DMS153 treated with DMSO at 0.1 percent for 48 hours (cell line): ENCODE data around the gene HABP4.

Experiments used
- DNase-seq: peaks from one replicate; lab custom pipeline; 2025; ENCODE audit not compliant: unreplicated experiment; lab: John Stamatoyannopoulos, UW

The HABP4 gene, protein sequence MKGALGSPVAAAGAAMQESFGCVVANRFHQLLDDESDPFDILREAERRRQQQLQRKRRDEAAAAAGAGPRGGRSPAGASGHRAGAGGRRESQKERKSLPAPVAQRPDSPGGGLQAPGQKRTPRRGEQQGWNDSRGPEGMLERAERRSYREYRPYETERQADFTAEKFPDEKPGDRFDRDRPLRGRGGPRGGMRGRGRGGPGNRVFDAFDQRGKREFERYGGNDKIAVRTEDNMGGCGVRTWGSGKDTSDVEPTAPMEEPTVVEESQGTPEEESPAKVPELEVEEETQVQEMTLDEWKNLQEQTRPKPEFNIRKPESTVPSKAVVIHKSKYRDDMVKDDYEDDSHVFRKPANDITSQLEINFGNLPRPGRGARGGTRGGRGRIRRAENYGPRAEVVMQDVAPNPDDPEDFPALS

DNA sequence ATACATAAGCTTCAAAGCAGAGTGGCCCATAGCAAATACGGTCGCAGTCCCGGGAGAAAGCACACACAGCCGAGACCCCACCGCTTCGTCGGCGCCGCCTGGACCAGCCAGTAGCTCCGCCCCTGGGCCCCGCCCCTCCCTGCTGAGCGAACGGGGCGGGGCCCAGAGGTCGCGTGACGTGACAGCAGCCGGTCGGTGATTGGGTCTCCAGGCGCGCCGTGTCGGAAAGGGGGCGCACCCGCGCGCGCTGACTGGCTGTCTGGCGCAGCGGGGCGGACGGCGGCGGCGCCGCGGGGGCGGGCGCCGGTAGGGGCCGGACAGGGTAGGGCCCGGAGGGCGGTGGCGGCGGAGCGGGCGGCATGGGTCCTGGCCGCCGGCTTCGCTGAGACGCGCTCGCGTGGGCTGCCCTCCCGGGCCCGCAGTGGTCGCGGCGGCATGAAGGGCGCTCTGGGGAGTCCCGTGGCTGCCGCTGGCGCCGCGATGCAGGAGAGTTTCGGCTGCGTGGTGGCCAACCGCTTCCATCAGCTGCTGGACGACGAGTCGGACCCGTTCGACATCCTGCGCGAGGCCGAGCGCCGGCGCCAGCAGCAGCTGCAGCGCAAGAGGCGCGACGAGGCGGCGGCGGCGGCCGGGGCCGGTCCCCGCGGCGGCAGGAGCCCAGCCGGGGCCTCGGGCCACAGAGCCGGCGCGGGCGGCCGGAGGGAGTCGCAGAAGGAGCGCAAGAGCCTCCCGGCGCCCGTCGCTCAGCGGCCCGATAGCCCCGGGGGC, at the start of gene HABP4:
HABP4 (plus strand) TSS at position 325 of the 768 bp plus-strand sequence; CDS start at position 436, 111 bp downstream.
- DNase-seq, result peak; percentile 88

GRCh38 chr9:96408409-96409280, 41.3 kb upstream of the HABP4 start:
- DNase-seq, result no peak

DNA sequence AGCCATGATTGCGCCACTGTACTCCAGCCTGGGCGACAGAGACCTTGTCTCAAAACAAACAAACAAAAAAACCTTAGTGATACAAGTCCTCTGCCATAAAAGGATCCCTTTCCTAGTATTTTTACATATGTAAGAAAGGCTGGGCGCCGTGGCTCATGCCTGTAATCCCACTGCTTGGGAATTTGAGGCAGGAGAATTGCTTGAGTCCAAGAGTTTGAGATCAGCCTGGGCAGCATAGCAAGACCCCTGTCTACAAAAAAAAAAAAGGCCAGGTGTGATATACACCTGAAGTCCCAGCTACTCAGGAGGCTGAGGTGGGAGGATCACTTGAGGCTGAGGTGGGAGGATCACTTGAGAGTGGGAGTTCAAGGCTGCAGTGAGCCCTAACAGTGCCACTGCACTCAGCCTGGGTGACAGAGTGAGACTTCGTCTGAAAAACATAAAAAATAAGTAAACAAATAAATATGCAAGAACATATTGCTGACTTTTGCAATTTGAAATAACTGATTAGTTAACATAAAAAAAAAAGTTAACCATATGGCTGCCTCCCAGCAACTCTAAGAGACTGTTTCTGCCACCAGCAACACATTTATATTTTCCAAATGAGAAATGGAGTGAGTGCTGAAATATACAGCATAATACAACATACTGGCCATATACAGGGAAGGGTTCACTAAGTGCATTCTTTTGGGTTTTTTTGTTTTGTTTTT, 38.7 kb upstream of the HABP4 start:
- DNase-seq, result no peak

- no peak for DNase-seq
Observed at GRCh38 chr9:96412174-96412913, 37.6 kb upstream of the HABP4 start.

GRCh38 chr9:96413302-96414221, 36.4 kb upstream of the HABP4 start:
- peak; percentile 41 for DNase-seq

GRCh38 chr9:96417051-96417586, 32.9 kb upstream of the HABP4 start:
- peak; percentile 61 for DNase-seq

GRCh38 chr9:96417661-96418082, 32.3 kb upstream of the HABP4 start:
- no peak for DNase-seq

DNA sequence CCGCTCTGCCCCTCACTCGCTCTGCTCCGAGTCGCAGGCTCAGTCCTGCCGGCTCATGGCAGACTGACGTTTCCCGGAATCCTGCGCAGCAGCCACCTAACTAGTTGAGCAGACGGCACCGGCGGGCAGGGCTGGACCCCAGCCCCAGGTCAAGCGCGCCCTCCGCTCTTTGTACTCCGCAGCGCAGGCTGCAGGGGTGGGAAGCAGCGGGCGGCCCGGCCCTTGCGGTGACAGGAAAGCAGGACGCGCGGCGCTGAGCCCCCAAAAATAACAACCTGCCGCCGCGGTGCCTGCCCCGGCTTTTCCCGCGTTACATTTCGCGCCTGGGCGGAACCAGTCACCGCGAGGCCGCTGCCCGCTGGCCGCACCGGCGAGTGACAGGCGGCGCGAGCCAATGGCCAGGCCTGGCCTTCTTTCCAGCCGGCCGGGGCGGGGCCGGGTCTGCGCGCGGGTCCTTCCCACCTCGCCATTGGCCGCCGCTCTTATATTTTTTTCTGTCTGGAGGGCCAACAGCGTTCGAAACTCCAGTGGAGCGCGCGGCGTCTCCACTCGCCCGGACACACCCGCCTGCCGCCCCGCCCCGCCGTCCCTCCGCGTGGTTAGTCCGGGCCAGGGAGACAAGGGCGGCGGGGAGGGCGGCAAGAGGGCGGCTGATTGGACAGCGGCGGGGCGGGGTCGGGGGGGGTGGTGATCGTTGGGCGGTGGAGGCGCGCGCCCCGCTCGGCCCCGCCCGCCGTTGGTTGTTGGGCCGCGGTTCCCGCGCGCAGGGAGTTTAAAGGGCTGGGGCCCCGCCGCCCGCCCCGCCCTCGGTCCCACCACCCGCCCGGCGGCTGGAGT, 31.7 kb upstream of the HABP4 start, which contains the start of gene ZNF367:
ZNF367 (minus strand) TSS at position 288 of the 837 bp plus-strand sequence. CDS start 338 bp downstream, outside the sequence.
- peak; percentile 95 for DNase-seq

- DNase-seq, result peak; percentile 60
Observed at GRCh38 chr9:96418920-96419690, 30.9 kb upstream of the HABP4 start.

DNA sequence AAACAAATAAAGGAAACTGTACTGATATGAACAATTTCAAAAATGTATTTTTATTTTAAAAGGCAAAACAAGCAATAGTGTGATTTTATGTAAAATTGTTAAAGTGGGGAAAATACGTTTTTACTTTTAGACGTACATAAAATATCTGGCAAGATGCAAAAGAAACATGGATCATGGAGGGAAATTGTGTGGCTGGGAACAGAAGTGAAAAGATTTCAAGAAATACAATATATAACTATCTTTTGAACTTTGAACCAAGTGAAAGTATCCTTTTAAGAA, 30.3 kb upstream of the HABP4 start:
- no peak for DNase-seq

GRCh38 chr9:96420468-96421219, 29.3 kb upstream of the HABP4 start:
- peak; percentile 5 for DNase-seq

DNA sequence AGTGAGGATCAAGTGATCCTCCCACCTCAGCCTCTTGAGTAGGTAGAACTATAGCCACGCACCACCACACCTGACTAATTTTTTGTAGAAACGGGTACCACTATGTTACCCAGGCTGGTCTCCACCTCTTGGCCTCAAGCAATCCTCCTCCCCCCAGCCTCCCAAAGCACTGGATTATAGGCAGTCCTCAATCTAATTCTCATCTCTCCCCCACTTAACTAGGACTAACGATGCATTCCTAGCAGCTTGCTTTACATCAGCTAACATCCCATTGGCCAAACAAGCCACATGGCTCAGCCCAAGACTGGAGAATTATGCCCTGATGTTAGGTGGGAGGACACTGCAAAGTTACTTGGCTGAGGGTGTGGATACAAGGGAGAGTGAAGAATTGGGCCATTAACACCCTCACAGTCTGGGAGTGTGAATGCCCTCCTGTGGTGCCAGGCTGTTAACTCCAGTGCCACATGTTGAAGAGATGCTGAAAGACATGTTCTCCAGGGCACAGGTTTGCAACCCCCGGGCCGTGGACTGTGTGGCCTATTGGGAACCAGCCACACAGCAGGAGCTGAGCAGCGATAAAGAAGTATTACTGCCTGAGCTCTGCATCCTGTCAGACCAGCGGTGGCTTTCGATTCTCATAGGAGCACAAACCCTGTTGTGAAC, 26.5 kb upstream of the HABP4 start:
- no peak for DNase-seq

DNA sequence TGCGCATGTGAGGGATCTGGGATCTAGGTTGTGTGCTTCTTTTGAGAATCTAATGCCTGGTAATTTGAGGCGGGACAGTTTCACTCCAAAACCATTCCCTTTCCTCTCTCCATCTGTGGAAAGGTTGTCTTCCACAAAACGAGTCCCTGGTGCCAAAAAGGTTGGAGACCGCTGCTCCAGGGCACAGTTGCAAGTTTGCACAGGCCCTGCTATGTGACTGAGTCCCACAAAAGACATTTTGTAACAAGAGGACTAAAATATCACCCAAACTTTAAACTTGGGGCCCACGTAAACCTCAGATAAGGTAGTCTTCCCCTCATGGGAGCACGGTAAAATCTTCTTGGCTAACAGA, 26.0 kb upstream of the HABP4 start:
- DNase-seq, result no peak

DNA sequence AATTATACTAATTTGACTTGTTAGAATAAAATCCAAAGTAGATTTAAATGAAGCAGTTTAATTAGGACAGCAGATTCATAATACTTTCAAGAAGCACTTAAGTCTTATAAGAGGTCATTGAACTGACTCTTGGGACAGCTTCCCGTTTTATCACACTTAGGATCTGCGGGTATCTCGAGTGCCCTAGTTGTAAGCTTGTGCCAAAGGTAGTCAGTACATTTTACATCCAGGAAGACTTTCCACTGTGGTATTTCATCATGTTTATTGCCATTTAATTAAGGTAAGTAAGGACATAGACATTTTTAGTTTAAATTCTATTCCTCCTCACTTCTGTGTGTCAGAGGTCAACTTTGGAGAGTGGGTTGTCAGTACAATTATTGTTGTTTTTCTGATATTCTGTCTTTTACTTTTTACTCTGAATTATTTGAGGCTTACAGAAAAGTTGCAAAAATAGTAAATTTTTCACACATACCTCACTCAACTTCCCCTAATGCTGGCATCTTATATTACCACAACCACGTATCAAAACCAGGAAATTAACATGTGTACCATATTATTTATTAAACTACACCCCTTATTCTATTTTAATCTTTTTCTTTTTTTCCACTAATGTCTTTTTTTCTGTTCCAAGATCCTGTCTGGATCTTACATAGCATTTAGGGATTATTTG, 24.3 kb upstream of the HABP4 start:
- no peak for DNase-seq

- no peak for DNase-seq
Observed at GRCh38 chr9:96429732-96430131, 20.2 kb upstream of the HABP4 start.
